D721Med (cell line): ENCODE measurements around the gene SARDH.

Source experiments
- DNase-seq: peaks from one replicate; pipeline ENCODE4 v3.0.0; 2011; ENCODE audit warnings: low spot score; ENCODE audit not compliant: insufficient read length
- FAIRE-seq: peaks from 2 replicates; lab custom pipeline; 2011; peaks lifted over from hg19 to GRCh38; lab: Jason Lieb, UNC
- CTCF ChIP-seq: IDR thresholded peaks from 2 replicates; pipeline ENCODE4 v1.5.1; 2012; ENCODE audit warnings: mild to moderate bottlenecking, control low read depth; ENCODE audit not compliant: insufficient read depth; ENCODE audit errors: missing control alignments

Gene SARDH

GRCh38 chr9:133647765-133648469 lies 90.2 kb downstream of the SARDH start:
- no peak for FAIRE-seq
- no peak for DNase-seq
- no peak for TF ChIP-seq CTCF

DNA sequence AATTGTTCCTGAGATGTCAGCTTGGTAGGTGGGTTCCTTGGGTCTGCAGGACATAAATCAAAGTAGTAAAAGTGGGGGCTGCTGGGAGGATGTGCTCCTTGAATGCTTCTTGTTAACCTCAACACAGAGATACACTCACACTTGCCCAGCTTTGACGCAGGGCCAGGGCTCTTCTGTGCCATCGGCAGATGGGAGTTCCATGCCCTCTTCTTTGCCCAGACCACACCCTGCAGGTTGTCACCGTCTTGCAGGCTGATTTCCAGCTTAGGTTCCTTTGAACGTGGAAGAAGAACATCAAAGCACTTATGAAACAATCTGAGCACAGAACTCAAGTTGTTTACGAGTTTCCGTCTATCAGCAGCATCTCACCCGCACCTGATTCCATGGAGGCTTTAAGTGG lies 91.0 kb downstream of the SARDH start:
- FAIRE-seq = no peak
- DNase-seq = no peak
- no peak for TF ChIP-seq CTCF

DNA sequence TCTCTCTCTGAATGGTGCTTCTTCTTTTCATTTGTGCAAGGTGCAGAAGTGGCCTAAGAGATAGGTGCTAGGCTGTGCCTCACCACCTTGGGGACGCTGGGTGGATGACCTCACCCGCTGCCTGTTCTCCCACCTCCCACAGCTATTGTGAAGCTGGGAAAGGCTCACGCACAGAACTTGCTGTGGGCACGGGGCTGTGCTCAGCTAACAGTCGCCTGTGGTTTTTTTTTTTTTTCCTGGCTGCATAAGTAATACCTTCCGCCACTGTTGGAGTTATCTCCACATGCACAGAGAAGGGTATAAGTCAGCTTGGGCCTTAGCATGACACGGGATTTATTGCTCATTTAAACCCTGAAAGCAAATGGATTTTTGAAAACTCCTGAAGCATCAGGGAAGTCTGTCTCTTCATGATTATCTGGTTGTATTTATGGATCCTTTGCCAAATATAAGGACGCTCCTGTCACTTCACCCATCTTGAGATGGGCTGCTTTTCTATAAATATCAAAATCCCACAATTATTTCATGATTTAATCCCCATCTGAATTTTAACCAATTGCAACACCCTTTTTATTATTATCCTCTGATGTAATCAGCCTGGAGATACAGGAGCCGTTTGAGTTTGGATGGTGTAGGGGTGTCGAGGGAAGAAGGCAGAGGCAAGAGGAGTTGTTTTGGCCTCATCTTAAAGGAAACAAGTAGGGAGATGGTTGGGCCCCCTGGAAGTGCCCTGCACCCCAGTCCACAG lies 93.0 kb downstream of the SARDH start:
- DNase-seq = no peak
- TF ChIP-seq CTCF = no peak
- no peak for FAIRE-seq

GRCh38 chr9:133643978-133644760 lies 94.0 kb downstream of the SARDH start:
- FAIRE-seq = no peak
- no peak for TF ChIP-seq CTCF
- no peak for DNase-seq

DNA sequence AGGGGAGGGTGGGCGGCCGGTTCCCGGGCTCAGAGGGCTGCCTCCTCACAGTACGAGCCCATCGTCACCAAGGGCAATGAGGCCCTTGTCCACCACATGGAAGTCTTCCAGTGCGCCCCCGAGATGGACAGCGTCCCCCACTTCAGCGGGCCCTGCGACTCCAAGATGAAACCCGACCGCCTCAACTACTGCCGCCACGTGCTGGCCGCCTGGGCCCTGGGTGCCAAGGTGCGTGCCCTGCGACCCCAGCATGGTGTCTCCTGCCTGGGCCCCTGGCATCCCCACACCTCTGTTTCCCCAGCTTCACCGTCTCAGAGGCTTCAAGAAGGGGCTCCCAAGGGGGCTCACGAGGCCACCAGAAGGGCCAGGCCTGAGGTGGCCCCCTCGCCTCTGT lies 94.8 kb downstream of the SARDH start:
- no peak for TF ChIP-seq CTCF
- FAIRE-seq (no peak), DNase-seq (no peak)

GRCh38 chr9:133642708-133643361 lies 95.3 kb downstream of the SARDH start:
- TF ChIP-seq CTCF = no peak
- FAIRE-seq (no peak), DNase-seq (no peak)
